ENCODE measurements around the gene PCDHGA4. TPM values are rescaled to one million over a fixed set of nuclear protein-coding genes. Genes with fewer than 3 reads are reported as not detected.

Gene PCDHGA4
- total RNA-seq, 2 donors from 2014 or later: 11.4 TPM

- TF ChIP-seq, protein P1, sequence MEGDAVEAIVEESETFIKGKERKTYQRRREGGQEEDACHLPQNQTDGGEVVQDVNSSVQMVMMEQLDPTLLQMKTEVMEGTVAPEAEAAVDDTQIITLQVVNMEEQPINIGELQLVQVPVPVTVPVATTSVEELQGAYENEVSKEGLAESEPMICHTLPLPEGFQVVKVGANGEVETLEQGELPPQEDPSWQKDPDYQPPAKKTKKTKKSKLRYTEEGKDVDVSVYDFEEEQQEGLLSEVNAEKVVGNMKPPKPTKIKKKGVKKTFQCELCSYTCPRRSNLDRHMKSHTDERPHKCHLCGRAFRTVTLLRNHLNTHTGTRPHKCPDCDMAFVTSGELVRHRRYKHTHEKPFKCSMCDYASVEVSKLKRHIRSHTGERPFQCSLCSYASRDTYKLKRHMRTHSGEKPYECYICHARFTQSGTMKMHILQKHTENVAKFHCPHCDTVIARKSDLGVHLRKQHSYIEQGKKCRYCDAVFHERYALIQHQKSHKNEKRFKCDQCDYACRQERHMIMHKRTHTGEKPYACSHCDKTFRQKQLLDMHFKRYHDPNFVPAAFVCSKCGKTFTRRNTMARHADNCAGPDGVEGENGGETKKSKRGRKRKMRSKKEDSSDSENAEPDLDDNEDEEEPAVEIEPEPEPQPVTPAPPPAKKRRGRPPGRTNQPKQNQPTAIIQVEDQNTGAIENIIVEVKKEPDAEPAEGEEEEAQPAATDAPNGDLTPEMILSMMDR (IDR thresholded peaks at IDR 0.05): no peak
- no peak for DNase-seq (ENCODE audit: low spot score)
- Histone ChIP-seq H3K27me3 (replicated peaks; ENCODE audit: insufficient read depth) (no peaks in the 10 kb centered on the region), H3K9me3 (peaks cover 89% of the 10 kb centered on the region), H3K4me3 (peak overlapping the region; percentile 60), H3K4me1 (ENCODE audit: control insufficient read depth in 1 of 2, low read depth in 2 of 2) (no peaks in the 10 kb centered on the region), H3K36me3 (no peaks in the 10 kb centered on the region), H3K27ac (no peak overlapping the region)
- ATAC-seq (ENCODE audit: insufficient number of reproducible peaks, low FRiP score, low read depth): no peak
These were observed 5.9 kb downstream of the PCDHGA4 start for GRCh38 chr5:141360685-141361084.

DNA sequence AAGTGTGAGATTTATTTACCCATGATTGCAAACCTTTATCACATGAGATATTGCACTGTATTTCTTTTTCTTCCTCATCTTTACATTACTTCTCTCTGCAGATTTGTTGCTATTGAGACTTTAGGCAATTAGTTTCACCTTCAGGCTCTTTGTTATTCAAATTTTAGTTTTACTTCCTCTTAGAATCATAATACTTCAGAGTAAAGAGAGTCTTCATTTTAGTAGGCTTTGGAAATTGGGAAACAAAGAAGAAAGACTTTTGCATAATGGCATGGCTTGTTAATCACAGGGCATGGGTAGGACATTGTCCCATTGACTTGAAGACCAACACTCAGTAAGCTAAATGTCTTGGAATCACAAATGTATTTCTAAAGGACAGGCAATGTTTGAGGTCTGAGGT, 7.9 kb downstream of the PCDHGA4 start:
- TF ChIP-seq, protein P1 (IDR thresholded peaks at IDR 0.05): no peak
- ATAC-seq (ENCODE audit: insufficient number of reproducible peaks, low FRiP score, low read depth): no peak

GRCh38 chr5:141363952-141364660, 9.3 kb downstream of the PCDHGA4 start, which contains the start of gene PCDHGA5:
Gene PCDHGA5 (plus strand): TSS chr5:141364162. CDS start chr5:141364331, 169 bp downstream.
- TF ChIP-seq, protein P1 (IDR thresholded peaks at IDR 0.05): no peak
- no peak for DNase-seq (ENCODE audit: low spot score)
- H3K27me3 ChIP-seq (replicated peaks; ENCODE audit: insufficient read depth): no peaks in the 10 kb centered on the region
- no peaks in the 10 kb centered on the region for H3K4me1 ChIP-seq (ENCODE audit: control insufficient read depth in 1 of 2, low read depth in 2 of 2)
- peak within 1 kb of the TSS; percentile 3 for H3K4me3 ChIP-seq
- no peak within 1 kb of the TSS for H3K27ac ChIP-seq
- ATAC-seq (ENCODE audit: insufficient number of reproducible peaks, low FRiP score, low read depth): no peak
- no peaks in the 10 kb centered on the region for H3K36me3 ChIP-seq
- peaks cover 84% of the 10 kb centered on the region for H3K9me3 ChIP-seq

More for the DNA sequence above, 7.9 kb downstream of the PCDHGA4 start:
- H3K27me3 ChIP-seq (replicated peaks; ENCODE audit: insufficient read depth): no peaks in the 10 kb centered on the region
- H3K27ac ChIP-seq: no peak overlapping the region
- no peak for DNase-seq (ENCODE audit: low spot score)
- H3K36me3 ChIP-seq: no peaks in the 10 kb centered on the region
- no peaks in the 10 kb centered on the region for H3K4me1 ChIP-seq (ENCODE audit: control insufficient read depth in 1 of 2, low read depth in 2 of 2)
- H3K4me3 ChIP-seq: no peak overlapping the region
- H3K9me3 ChIP-seq: peaks cover 90% of the 10 kb centered on the region

- ATAC-seq (ENCODE audit: insufficient number of reproducible peaks, low FRiP score, low read depth): no peak
- no peaks in the 10 kb centered on the region for H3K36me3 ChIP-seq
- peak overlapping the region; percentile 13 for H3K4me3 ChIP-seq
- no peaks in the 10 kb centered on the region for H3K27me3 ChIP-seq (replicated peaks; ENCODE audit: insufficient read depth)
- TF ChIP-seq, protein P1 (IDR thresholded peaks at IDR 0.05): no peak
- no peak for DNase-seq (ENCODE audit: low spot score)
- H3K27ac ChIP-seq: no peak overlapping the region
- no peaks in the 10 kb centered on the region for H3K4me1 ChIP-seq (ENCODE audit: control insufficient read depth in 1 of 2, low read depth in 2 of 2)
- peaks cover 85% of the 10 kb centered on the region for H3K9me3 ChIP-seq
These were observed 11.4 kb downstream of the PCDHGA4 start for GRCh38 chr5:141366016-141366896.

All from thoracic aorta (tissue), 2 donors.